CD14-positive monocyte (primary cell): Measurements from ENCODE around the gene ZNF627. TPM values are rescaled to one million over a fixed set of nuclear protein-coding genes. Genes with fewer than 3 reads are reported as not detected.

Source experiments
- DNase-seq, 3 donors: peaks; one replicate each; pipeline ENCODE4 v3.0.0-alpha.2; 2011 to 2022
- H2AFZ ChIP-seq: 2 replicates; pipeline ENCODE4 v1.6.0; 2012; ENCODE audit warnings: mild to moderate bottlenecking, low read depth, low read length, inconsistent platforms; ENCODE audit not compliant: insufficient read depth, poor library complexity, severe bottlenecking
- H3K27ac ChIP-seq, 2 donors: 1 replicate in 1 of 2; 2 replicates in 1 of 2; pipeline ENCODE4 v1.5.1; 2012 to 2013; ENCODE audit warnings: low read length in 2 of 2, control low read depth in 1 of 2, inconsistent platforms in 1 of 2, low read depth in 1 of 2, mild to moderate bottlenecking in 1 of 2
- H3K27me3 ChIP-seq, 2 donors: one replicate each; pipeline versions ENCODE4 v1.6.0 to v1.6.1; 2011 to 2013; ENCODE audit warnings: low read length in 2 of 2; ENCODE audit not compliant: control insufficient read depth in 2 of 2, insufficient read depth in 2 of 2
- H3K36me3 ChIP-seq, 2 donors: replicated peaks in 1 of 2; 1 replicate in 1 of 2; 2 replicates in 1 of 2; pipeline versions ENCODE4 v1.5.1 to v1.6.1; 2012 to 2013; ENCODE audit warnings: low read length in 2 of 2, control low read depth in 1 of 2, inconsistent platforms in 1 of 2, mild to moderate bottlenecking in 1 of 2; ENCODE audit not compliant: insufficient read depth in 2 of 2, control insufficient read depth in 1 of 2
- H3K4me1 ChIP-seq, 2 donors: 1 replicate in 1 of 2; 2 replicates in 1 of 2; pipeline versions ENCODE4 v1.5.1 to v1.6.1; 2012 to 2013; ENCODE audit warnings: low read length in 2 of 2, control low read depth in 1 of 2, inconsistent platforms in 1 of 2, mild to moderate bottlenecking in 1 of 2, moderate library complexity in 1 of 2; ENCODE audit not compliant: insufficient read depth in 2 of 2, control insufficient read depth in 1 of 2
- H3K4me2 ChIP-seq: replicated peaks from 2 replicates; pipeline ENCODE3; 2012; ENCODE audit warnings: low read length, moderate library complexity, mild to moderate bottlenecking; ENCODE audit not compliant: poor library complexity, severe bottlenecking; ENCODE audit errors: extremely low read depth
- H3K4me3 ChIP-seq, 3 experiments: fragments of 200-600 bp in 1 of 3; sonication (generic) in 1 of 3; replicated peaks in 1 of 3; 1 replicate in 2 of 3; 2 replicates in 1 of 3; pipeline ENCODE4 v1.5.1; 2011 to 2013; ENCODE audit warnings: low read length in 3 of 3, mild to moderate bottlenecking in 3 of 3, control low read depth in 2 of 3, low read depth in 2 of 3, inconsistent platforms in 1 of 3, moderate library complexity in 1 of 3
- H3K79me2 ChIP-seq: 2 replicates; pipeline ENCODE4 v1.6.0; 2012; ENCODE audit warnings: mild to moderate bottlenecking, control low read depth, inconsistent platforms, low read length, moderate library complexity; ENCODE audit not compliant: insufficient read depth
- H3K9ac ChIP-seq: 2 replicates; pipeline ENCODE4 v1.6.0; 2017; ENCODE audit warnings: low read length, mild to moderate bottlenecking; ENCODE audit not compliant: insufficient read depth, poor library complexity, severe bottlenecking
- H3K9me3 ChIP-seq, 2 donors: replicated peaks in 1 of 2; 1 replicate in 1 of 2; 2 replicates in 1 of 2; pipeline versions ENCODE4 v1.5.1 to v1.6.1; 2012 to 2013; ENCODE audit warnings: low read length in 2 of 2, control low read depth in 1 of 2; ENCODE audit not compliant: control insufficient read depth in 1 of 2, insufficient read depth in 1 of 2
- H4K20me1 ChIP-seq: 2 replicates; pipeline ENCODE4 v1.6.0; 2012; ENCODE audit warnings: mild to moderate bottlenecking, low read length, control low read depth, moderate library complexity; ENCODE audit not compliant: insufficient read depth
- H3K27ac Mint-ChIP-seq, 7 donors: one replicate each; pipeline ENCODE4 v1.8.0; 2020; ENCODE audit warnings: mild to moderate bottlenecking in 7 of 7, mixed read lengths in 7 of 7, moderate library complexity in 6 of 7, inconsistent platforms in 2 of 7
- H3K27me3 Mint-ChIP-seq, 3 donors: one replicate each; pipeline ENCODE4 v1.8.0; 2021 to 2022; ENCODE audit warnings: low read depth in 3 of 3, mild to moderate bottlenecking in 3 of 3, mixed read lengths in 3 of 3, moderate library complexity in 3 of 3, inconsistent platforms in 1 of 3
- H3K36me3 Mint-ChIP-seq, 2 donors: one replicate each; pipeline ENCODE4 v1.8.0; 2020; ENCODE audit warnings: mixed read lengths in 2 of 2, inconsistent platforms in 1 of 2, mild to moderate bottlenecking in 1 of 2
- H3K4me1 Mint-ChIP-seq: one replicate; pipeline ENCODE4 v1.8.0; 2020; ENCODE audit warnings: mild to moderate bottlenecking, mixed read lengths
- H3K4me3 Mint-ChIP-seq, 2 donors: one replicate each; pipeline ENCODE4 v1.8.0; 2020; ENCODE audit warnings: mild to moderate bottlenecking in 2 of 2, mixed read lengths in 2 of 2, moderate library complexity in 1 of 2
- H3K9me3 Mint-ChIP-seq, 7 donors: one replicate each; pipeline ENCODE4 v1.8.0; 2020 to 2022; ENCODE audit warnings: mixed read lengths in 7 of 7, mild to moderate bottlenecking in 6 of 7, moderate library complexity in 6 of 7, inconsistent platforms in 2 of 7
- WGBS: methylation state at CpG from one replicate; pipeline ENCODE4 v1.1.5; 2013; ENCODE audit warnings: missing lambda C conversion rate; ENCODE audit not compliant: insufficient coverage; 5-methylcytosine and 5-hydroxymethylcytosine counted together
- intact Hi-C, 2 donors: fragments of 100-400 bp; cut with micrococcal nuclease; formaldehyde crosslinking; loops; one replicate each; pipeline versions ENCODE4 v1.15.0 to v1.15.1; 2023
- polyA plus RNA-seq, 3 donors: library from polyadenylated mRNA; depleted of rRNA in 1 of 3; unstranded in 2 of 3; stranded (reverse) in 1 of 3; fragments of 300-500 nt in 2 of 3; fragments of >200 nt in 1 of 3; fragmentation: Illumina TruSeq in 2 of 3; gene quantifications; 1 replicate in 2 of 3; 2 replicates in 1 of 3; pipeline ENCODE4 v1.2.3, GENCODE V29; 2012 to 2021
- TF ChIP-seq, protein P1 (sequence below): fragments of 200-600 bp; IDR thresholded peaks from one replicate; pipeline ENCODE4 v1.8.0; 2022; ENCODE audit warnings: antibody characterized with exemption, mild to moderate bottlenecking

The ZNF627 gene
- polyA plus RNA-seq, 3 donors: 1.7 to 3.7 (median 3.4) TPM

DNA sequence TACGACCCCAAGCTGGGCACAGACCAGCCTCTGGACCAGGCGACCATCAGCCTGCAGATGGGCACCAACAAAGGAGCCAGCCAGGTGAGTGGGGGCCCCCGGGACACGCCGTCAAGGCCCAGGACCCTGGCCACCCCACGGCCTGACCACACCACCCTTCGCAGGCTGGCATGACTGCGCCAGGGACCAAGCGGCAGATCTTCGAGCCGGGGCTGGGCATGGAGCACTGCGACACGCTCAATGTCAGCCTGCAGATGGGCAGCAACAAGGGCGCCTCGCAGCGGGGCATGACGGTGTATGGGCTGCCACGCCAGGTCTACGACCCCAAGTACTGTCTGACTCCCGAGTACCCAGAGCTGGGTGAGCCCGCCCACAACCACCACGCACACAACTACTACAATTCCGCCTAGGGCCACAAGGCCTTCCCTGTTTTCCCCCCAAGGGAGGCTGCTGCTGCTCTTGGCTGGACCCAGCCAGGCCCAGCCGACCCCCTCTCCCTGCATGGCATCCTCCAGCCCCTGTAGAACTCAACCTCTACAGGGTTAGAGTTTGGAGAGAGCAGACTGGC lies 47.8 kb upstream of the ZNF627 start:
- Histone ChIP-seq H3K4me2 (no peak overlapping the region), H3K79me2 (no peaks in the 10 kb centered on the region), H3K9ac (no peak overlapping the region), H4K20me1 (peaks cover 7% of the 10 kb centered on the region), H2AFZ (no peak overlapping the region), H3K36me3 (peaks cover 20 to 28% of the 10 kb centered on the region in 2 donors), H3K4me1 (no peaks in the 10 kb centered on the region), H3K9me3 (no peaks in the 10 kb centered on the region), H3K27me3 (no peaks in the 10 kb centered on the region), H3K4me3 (no peak overlapping the region), H3K27ac (no peak overlapping the region)
- intact Hi-C loops: no loop called here
- Mint-ChIP-seq H3K27ac (no peak overlapping the region), H3K4me3 (no peak overlapping the region), H3K27me3 (peaks cover 2 to 12% (median 5%) of the 10 kb centered on the region in 3 donors), H3K4me1 (no peaks in the 10 kb centered on the region), H3K36me3 (peaks cover 21 to 31% of the 10 kb centered on the region in 2 donors), H3K9me3 (peaks cover 0 to 3% (median 0%) of the 10 kb centered on the region in 7 donors)
- TF ChIP-seq, protein P1, sequence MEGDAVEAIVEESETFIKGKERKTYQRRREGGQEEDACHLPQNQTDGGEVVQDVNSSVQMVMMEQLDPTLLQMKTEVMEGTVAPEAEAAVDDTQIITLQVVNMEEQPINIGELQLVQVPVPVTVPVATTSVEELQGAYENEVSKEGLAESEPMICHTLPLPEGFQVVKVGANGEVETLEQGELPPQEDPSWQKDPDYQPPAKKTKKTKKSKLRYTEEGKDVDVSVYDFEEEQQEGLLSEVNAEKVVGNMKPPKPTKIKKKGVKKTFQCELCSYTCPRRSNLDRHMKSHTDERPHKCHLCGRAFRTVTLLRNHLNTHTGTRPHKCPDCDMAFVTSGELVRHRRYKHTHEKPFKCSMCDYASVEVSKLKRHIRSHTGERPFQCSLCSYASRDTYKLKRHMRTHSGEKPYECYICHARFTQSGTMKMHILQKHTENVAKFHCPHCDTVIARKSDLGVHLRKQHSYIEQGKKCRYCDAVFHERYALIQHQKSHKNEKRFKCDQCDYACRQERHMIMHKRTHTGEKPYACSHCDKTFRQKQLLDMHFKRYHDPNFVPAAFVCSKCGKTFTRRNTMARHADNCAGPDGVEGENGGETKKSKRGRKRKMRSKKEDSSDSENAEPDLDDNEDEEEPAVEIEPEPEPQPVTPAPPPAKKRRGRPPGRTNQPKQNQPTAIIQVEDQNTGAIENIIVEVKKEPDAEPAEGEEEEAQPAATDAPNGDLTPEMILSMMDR: no peak
- no peak for DNase-seq
- WGBS: 94% methylated on average over 21 of the region's 24 CpGs

DNA sequence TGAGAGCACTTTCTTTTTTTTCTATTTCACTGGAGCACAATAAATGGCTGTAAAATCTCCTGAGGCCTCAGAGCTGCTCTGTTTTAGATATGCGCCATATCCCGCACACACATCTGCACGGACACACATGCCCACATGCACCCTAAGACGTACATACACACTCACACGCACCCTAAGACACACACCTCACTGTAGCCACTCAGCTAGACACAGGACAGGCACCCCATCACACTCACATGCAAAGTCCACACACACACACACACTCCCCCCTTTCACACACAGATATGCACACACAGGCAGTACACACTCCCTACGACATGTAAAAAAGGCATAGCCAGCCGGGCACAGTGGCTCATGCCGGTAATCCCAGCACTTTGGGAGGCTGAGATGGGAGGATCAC lies 47.0 kb upstream of the ZNF627 start:
- peaks cover 0 to 3% (median 0%) of the 10 kb centered on the region in 7 donors for H3K9me3 Mint-ChIP-seq
- peaks cover 23 to 39% of the 10 kb centered on the region in 2 donors for H3K36me3 Mint-ChIP-seq
- H2AFZ ChIP-seq: no peak overlapping the region
- H3K27ac Mint-ChIP-seq: peak overlapping the region in 2 of 7 donors; percentile 26 to 70
- H3K4me3 Mint-ChIP-seq: no peak overlapping the region
- no peak overlapping the region for H3K9ac ChIP-seq
- peaks cover under 1% of the 10 kb centered on the region for H3K4me1 Mint-ChIP-seq
- TF ChIP-seq, protein P1: no peak
- no peaks in the 10 kb centered on the region for H3K4me1 ChIP-seq
- intact Hi-C loops: no loop called here
- no peak overlapping the region for H3K4me3 ChIP-seq
- peaks cover 0 to 7% (median 2%) of the 10 kb centered on the region in 3 donors for H3K27me3 Mint-ChIP-seq
- peaks cover 22 to 36% of the 10 kb centered on the region in 2 donors for H3K36me3 ChIP-seq
- no peak overlapping the region for H3K4me2 ChIP-seq
- 95% methylated on average over 7 of the region's 8 CpGs for WGBS
- H4K20me1 ChIP-seq: peaks cover 9% of the 10 kb centered on the region
- H3K9me3 ChIP-seq: no peaks in the 10 kb centered on the region
- no peaks in the 10 kb centered on the region for H3K27me3 ChIP-seq
- H3K79me2 ChIP-seq: no peaks in the 10 kb centered on the region
- DNase-seq: no peak
- no peak overlapping the region for H3K27ac ChIP-seq
